WI38 (cell line): ENCODE data around the gene INPP4B.
A peak's percentile ranks its signal among the peaks of the same experiment; 100 is the strongest.

Experiments used
- H3K4me3 ChIP-seq: 2 replicates; pipeline ENCODE4 v1.5.1; 2011; ENCODE audit warnings: low read depth, mild to moderate bottlenecking, control low read depth, low read length
- TF ChIP-seq, protein P1 (sequence below): IDR thresholded peaks from 2 replicates; pipeline ENCODE4 v1.5.1; 2012; ENCODE audit warnings: low read depth, mild to moderate bottlenecking, control low read depth, low read length

The INPP4B gene

DNA sequence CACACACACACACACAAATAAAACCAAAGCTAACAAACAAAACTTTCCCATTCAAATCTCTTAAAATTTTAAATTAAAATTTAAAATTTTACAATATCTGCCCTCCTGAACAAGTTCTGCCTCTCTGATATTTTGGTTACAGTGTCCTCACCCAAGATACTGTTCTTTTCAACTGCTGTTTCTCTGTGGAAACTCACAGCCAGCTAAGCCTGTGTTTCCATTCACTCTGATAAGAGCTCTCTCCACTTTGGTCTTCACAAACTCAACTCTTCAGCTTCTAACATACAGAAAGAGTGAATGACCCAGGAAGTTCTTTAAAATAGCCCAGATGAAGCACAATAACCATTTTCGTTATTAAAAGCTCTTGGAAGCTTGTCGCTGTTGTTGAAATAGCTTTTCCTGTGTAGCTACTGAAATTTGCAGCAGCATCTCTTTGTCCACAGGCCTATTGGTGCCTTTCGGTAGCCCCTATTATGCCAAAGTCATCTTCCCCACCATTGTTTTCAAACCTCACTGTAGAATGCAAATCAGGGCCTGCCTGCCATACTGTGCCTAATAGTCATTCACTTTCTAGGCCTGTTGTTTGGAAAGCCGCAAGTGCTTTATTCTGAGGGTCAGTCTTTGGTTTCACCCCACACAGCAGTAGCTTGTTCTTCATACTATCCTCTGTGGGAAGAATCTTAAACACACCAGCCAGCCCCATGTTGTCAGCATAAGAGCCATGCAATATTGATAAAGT, 19.4 kb downstream of the INPP4B start:
- TF ChIP-seq, protein P1, sequence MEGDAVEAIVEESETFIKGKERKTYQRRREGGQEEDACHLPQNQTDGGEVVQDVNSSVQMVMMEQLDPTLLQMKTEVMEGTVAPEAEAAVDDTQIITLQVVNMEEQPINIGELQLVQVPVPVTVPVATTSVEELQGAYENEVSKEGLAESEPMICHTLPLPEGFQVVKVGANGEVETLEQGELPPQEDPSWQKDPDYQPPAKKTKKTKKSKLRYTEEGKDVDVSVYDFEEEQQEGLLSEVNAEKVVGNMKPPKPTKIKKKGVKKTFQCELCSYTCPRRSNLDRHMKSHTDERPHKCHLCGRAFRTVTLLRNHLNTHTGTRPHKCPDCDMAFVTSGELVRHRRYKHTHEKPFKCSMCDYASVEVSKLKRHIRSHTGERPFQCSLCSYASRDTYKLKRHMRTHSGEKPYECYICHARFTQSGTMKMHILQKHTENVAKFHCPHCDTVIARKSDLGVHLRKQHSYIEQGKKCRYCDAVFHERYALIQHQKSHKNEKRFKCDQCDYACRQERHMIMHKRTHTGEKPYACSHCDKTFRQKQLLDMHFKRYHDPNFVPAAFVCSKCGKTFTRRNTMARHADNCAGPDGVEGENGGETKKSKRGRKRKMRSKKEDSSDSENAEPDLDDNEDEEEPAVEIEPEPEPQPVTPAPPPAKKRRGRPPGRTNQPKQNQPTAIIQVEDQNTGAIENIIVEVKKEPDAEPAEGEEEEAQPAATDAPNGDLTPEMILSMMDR = no peak
- no peak overlapping the region for H3K4me3 ChIP-seq

DNA sequence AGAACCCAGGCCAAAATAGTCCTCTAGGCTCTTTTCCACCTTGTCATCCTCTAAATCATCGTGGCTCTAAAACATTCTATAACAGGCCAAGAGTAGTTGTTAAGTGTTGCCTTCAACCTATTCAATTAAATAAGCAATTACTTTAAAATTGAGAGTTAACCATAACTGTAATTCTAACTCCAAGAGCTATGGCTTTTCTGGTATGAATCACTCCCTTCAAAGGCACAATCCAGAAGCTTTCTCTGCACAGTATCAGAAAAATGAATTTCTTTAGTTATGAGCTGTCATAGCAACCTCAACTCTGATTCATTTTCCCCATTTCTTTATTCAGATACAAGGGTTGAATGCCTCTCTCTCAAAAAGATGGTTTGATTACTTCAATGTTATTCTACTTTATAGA, 21.7 kb downstream of the INPP4B start:
- no peak overlapping the region for H3K4me3 ChIP-seq
- TF ChIP-seq, protein P1 = no peak

DNA sequence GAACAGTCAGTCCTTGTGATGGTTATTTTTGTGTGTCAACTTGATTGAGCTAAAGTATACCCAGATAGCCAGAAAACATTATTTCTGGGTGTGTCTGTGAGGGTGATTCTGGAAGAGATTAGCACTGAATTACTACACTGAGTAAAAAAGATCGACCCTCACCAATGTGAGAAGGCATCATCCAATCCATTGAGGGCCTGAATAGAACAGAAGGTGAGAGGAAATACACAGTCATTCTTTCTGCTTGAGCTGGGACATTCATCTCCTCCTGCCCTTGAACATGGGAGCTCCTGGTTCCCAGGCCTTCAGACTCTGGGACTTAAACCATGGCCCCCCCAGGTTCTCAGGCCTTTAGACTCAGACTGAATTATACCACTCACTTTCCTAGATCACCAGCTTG, 22.3 kb downstream of the INPP4B start:
- no peak overlapping the region for H3K4me3 ChIP-seq
- TF ChIP-seq, protein P1 = no peak

DNA sequence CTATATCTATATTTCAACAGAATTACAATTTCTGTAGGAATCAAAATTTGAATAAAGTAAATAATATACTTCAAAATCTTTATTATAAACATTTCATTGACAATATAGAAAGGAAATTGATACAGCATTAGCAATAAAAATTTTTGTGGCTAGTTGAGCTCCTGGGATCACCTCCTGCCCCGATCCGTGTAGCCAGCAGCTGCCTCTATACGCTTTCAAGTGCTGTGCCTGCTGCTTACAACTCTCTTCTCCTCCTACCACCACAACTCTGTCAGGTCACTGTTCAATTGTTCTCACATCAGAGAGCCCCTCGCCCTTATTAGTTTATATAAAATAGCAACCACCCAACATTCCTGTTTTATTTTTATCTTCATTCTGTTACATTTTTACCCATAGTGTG, 27.6 kb downstream of the INPP4B start:
- TF ChIP-seq, protein P1 = no peak
- H3K4me3 ChIP-seq = no peak overlapping the region

DNA sequence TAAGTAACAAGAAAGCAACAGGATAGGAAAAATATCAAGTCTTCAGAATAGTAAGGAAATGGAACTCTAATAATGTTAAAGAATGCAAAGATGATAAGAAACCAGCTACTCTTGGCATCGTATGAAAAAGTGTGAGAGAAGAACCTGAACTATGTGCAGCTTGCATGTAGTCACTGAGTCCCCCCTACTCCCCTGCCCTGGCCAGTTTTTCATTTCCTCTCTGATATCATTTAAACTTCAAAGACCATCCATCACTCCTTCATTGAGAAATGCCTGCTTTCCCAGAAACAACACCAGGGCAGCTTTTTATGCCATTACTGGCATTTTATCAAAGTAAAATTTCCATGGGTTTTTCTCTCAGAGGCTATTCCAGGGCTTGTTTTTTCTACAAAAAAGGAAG, 28.1 kb downstream of the INPP4B start:
- peak overlapping the region; percentile 16; the same call in 1 of the 2 replicates for H3K4me3 ChIP-seq
- TF ChIP-seq, protein P1 = no peak

DNA sequence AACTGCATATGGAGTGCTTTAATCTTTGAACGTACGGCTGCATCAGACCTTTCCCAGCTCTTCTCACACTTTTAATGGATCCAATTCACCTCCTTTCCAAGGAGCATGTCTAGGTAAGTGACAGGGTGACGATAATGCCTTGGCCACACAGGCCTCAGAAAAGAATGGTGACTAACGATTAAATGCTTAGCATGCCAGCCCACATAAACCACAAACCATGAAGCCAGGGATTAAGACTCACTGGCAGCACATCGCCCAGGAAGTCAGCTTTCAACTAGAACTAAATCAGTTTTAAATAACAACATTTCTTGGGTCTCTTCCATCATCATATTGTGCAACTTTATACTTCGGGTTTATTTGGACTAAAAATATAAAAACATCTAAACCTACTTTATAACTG, 28.7 kb downstream of the INPP4B start:
- TF ChIP-seq, protein P1 = no peak
- H3K4me3 ChIP-seq = no peak overlapping the region

DNA sequence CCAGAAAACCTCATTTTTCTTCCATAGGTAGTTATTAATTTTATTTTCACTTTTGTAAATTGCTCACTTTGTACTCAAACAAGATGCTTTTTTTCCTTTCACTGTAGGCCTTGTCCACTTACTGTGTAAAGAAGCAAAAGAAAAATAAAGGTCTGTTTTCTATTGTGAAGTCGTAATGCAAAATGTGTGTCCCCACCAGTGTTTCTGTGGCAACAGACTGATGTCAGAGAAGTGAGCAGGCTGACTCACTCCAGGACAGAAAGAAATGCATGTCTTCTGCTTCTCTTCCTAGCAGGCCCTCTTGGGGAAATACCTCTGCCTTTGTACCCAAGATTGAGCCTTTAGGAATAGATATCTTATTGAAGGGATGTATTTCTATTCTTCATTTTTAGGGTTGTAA, 30.3 kb downstream of the INPP4B start:
- no peak overlapping the region for H3K4me3 ChIP-seq
- TF ChIP-seq, protein P1 = no peak
